ENCODE measurements around the gene TNP1. TPM values are rescaled to one million over a fixed set of nuclear protein-coding genes. Genes with fewer than 3 reads are reported as not detected.

Gene TNP1, protein sequence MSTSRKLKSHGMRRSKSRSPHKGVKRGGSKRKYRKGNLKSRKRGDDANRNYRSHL
- polyA plus RNA-seq (ENCODE audit: insufficient read length in 4 of 4) = not detected

DNA sequence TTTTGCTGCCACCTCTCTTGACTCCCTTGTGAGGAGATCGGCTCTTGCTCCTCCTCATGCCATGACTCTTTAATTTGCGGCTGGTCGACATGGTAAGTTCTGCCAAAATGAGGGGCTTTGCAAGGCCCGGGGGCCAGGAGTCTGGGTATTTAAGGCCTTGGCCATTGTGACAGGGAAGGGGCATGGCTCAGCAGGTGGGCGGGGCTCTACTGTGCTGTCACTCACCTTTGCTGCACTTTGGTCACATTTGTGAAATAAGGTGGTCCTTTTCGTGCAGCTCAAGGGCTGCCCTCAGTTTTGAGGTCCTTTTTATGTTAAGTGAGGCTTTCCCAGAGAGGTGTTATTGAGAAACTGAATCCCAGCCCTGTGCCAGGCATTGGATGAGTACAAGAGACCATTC, at the start of gene TNP1:
Gene TNP1 (minus strand): TSS at position 121 of the 400 bp plus-strand sequence. CDS start 30 bp downstream, at position 91.
- DNase-seq (ENCODE audit: low read depth in 4 of 4, low spot score in 2 of 4) = no peak

DNA sequence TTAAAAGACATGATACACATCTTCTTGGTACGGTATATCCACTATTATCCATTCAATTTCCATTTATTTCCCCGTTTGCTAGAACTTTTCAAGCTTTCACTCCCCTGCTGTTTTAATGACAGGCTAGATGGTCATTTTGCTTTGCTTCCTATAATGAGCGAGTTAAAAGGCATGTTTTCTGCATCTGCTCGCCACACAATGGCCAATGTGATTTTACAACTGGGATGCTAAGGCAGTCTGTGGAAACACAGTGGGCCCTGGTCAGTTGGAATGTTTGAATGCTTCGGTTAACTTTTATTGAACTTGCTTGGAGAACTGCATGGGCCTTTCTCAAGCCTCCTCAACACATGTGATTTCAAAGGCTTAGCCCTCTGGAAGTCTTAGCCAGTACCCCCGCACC, 48.4 kb upstream of the TNP1 start:
- DNase-seq (ENCODE audit: low read depth in 4 of 4, low spot score in 2 of 4) = no peak

DNA sequence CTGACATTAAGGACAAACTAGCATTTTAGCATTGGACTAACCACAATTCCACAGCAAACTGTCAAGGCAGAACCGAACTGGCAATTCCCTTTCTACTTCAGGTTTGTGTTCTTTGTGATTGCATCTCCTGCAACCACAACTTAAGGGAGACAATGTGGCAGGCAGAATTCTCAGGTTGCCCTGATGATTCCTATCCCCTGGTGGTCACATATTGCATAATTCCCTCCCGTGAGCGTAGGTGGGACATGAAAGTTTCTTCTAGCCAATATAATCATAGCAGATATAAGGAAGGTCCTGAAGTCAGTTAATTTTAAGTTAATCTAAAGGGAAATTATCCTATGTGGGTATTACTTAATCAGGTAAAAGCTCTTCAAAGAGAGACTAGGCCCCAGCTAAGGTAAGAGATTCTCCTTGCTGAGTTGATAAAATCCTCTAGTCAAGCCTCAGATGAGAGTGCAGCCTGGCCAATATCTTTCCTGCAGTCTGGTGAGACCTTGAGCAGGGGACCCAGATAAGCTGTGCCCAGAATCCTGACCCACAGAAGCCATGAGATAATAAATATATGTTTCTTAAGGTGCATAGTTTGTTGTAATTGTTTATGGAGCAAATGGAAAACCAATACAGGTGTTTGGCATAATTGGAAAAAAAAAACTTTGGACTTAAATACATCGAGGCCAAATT, 45.9 kb upstream of the TNP1 start:
- DNase-seq (ENCODE audit: low read depth in 4 of 4, low spot score in 2 of 4) = no peak

DNA sequence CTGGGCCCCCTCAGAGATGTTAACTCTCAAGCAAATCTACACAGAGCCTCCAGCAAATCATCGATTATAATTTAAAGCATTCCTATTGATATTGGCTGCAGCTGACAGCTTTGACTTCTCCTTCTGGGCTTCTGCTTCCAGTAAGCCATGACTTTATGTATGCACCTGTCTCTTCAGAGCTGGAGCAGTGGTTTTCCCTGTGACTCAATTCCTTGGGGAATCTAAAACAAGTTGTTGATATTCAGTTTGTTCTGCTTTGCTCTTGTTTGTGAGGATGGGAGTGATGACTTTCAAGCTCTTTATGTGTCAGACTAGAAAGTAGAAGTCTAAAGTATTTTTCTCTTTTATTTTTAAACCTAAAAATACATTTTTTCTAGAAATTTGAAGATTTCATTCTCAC, 45.1 kb upstream of the TNP1 start:
- no peak for DNase-seq (ENCODE audit: low read depth in 4 of 4, low spot score in 2 of 4)

DNA sequence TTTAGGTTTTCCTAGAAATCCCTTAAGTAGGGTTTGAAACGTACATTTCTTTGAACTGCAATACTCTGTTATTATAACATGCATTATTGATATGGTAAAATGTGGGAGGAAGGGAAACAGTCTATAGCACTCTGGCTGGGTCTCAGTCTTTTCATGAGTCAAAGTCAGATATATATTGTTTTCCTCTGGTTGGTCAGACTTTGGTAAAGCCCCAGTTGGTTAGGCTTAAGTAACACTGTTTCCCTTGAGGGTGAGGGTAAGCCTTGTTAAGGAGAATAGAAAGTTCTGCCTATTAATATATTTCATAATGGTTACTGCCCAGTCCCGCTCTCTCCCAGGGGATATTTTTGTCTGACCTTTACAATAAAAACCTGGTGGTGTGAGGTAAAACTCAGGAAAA, 44.7 kb upstream of the TNP1 start:
- no peak for DNase-seq (ENCODE audit: low read depth in 4 of 4, low spot score in 2 of 4)

DNA sequence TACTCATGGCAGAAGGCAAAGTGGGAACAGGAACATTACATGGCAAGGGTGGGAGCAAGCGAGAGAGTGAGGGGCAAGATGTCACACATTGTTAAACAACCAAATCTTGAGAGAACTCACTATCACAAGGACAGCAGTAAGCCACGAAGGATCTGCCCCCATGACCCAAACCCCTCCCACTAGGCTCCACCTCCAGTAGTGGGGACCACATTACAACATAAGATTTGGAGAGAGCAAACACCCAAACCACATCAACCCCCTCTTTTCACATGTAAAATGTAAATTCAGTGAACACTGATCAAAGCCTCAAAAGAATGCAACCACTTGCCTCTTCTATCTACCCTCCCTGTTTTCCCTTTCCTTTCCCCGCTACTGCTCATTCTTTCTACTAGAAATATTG, 43.6 kb upstream of the TNP1 start:
- DNase-seq (ENCODE audit: low read depth in 4 of 4, low spot score in 2 of 4) = no peak

DNA sequence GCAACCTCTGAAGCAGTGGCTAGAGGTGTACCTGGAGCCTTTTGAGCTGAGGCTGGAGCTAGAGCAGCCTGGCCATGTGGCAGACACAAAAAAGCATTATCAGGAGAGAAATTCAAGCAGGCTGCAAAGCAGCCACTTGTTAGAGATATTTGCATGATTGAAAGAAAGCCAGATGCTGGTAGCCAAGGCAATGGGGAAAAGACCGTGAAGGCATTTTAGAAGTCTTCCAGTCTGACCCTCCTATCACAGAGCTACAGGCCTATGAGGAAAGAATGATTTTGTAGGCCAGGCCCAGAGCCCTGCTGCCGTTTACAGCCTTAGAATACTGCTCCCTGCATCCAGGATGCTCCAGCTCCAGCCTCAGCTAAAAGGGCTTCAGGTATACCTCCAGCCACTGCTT, 41.4 kb upstream of the TNP1 start:
- DNase-seq (ENCODE audit: low read depth in 4 of 4, low spot score in 2 of 4) = no peak

DNA sequence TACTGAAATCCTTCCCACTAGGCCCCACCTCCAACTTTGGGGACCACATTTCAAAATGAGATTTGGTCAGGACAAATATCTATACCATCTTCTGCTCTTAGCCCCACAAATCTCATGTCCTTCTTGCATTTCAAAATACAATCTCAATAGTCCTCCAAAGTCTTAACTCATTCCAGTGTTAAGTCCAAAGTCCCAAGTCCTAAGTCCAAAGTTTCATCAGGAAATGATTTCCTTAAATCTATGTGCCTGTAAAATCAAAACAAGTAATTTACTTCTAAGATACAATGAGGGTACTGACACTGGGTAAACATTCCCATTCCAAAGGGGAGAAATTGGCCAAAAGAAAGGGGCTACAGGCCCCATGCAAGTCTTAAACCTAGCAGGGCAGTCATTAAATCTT, 40.5 kb upstream of the TNP1 start:
- DNase-seq (ENCODE audit: low read depth in 4 of 4, low spot score in 2 of 4) = no peak

DNA sequence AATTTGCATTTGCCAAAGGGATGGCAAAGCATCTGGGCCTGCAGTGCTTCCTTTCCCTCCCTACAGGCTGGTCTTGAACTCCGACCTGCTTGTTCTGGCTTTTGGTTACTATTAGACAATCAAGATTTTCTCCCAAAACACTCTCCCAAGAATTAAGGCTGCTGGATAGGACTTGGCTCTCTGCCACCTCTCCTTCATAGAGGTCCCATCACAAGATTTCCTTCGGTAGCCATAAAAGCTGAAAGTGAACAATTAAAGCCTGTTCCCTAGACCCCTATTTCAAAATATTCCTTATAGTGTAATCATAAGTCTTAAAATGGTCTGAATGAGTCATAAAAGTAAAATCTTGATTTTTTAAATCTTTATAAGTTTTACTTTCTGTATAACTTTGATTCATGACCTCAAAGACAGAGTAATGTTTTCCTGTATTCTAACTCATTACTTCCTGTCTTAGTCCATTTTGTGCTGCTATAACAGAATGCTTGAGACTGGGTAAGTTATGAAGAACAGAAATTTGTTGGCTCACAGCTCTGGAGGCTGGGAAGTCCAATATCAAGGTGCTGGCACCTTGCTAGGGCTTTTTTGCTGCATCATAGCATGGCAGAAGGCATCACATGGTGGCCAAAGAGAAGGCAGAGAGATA, 37.8 kb upstream of the TNP1 start:
- no peak for DNase-seq (ENCODE audit: low read depth in 4 of 4, low spot score in 2 of 4)

DNA sequence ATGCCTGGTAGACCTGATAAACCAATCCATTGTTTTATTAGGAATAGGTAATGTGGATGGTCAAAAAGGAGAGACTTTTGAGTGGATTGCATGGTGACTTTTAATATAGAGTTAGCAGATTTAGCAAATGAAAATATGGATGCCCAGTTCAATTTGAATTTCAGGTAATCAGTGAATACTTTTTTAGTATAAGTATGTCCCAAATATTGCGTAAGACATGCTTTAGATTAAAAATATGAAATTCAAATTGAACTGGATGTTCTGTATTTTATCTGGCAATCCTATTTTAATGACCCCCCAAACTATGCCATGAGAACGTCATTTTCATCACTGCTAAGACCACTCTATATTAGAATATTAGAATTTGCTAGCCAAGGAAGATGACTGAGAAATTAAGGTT, 30.3 kb upstream of the TNP1 start:
- DNase-seq (ENCODE audit: low read depth in 4 of 4, low spot score in 2 of 4) = no peak

DNA sequence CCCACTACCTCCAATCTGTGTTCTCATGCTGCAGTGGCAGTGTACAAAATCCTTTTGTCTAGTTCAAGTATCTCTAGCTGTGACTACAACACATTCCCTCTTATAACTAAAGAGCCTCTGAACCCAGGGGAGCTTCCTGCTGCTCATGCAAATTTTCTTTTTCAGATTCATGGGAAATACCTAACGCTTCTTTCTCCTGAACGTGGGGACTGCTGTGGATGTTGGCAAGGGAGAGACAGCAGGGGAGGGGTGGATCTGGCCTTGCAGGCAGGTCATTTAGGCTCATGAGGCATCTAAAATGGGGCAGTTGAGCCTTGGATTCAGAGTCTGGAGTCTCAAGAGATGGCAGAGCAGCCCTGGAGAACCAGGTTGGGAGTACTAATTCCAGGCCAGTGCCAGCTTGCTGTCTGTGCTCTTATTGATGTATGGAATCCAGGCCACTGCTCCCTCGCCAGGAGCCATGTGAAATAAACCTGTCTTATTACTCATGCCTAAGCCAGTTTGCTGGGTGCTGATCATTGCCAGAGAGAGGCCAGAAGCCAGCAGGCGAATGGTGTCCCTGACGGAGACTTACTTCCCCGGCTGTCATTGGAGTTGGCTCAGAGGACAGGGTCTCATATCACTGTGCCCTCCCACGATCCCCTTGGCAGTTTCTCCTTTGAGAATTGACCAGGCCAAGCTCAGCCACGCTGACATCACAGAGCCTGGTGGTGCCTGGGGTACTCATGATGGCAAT, 29.2 kb upstream of the TNP1 start:
- no peak for DNase-seq (ENCODE audit: low read depth in 4 of 4, low spot score in 2 of 4)

DNA sequence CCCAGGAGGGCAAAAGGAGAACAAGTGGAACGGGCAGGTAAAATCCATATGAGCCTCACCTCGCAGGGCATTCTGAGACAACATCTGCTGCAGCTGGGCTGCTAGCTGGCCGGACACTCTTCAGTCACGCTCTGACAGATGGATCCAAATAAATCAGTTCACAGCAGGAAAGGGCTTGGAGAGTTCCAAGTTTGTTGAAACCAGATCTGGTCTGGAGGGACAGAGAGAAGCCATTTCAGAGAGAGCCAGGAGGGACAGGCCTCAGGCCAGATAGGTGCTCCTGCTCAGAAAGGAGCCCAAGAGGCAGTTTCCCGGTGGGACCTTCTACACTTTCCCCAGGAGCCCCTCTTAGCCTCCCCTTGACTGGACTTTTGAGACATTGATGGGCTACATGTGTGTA, 28.2 kb upstream of the TNP1 start:
- DNase-seq (ENCODE audit: low read depth in 4 of 4, low spot score in 2 of 4) = no peak

DNA sequence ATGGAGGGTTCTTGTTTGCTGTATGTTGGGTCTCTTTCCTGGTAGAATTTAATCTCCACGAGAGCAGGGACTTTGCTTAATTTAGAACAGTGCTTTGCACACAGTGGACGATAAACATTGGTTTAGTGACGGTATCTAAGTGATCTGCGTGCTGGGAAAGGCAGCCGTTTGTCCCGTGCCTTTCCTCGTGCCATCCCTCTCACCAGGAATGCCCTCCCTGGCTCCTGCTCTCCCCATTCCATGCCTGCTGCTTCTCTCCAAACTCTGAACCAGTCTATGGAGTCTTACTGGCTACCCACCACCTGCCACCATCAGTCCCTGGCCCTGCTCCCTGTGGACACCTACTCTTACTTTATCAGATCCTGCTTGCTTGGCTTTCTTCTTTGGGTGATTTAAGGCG, 27.3 kb upstream of the TNP1 start:
- no peak for DNase-seq (ENCODE audit: low read depth in 4 of 4, low spot score in 2 of 4)

DNA sequence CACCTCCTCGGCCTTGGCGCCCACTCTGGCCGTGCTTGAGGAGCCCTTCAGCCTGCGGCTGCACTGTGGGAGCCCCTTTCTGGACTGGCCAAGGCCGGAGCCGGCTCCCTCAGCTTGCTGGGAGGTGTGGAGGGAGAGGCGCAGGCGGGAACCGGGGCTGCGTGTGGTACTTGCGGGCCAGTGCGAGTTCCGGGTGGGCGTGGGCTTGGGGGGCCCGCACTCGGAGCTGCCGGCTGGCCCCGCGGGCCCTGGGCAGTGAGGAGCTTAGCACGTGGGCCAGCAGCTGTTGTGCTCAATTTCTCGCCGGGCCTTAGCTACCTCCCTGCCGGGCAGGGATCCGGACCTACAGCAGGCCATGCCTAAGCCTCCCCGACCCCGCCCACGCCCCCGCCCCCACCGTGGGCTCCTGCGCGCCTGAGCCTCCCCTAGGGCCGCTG, 25.3 kb upstream of the TNP1 start:
- DNase-seq (ENCODE audit: low read depth in 4 of 4, low spot score in 2 of 4) = no peak

DNA sequence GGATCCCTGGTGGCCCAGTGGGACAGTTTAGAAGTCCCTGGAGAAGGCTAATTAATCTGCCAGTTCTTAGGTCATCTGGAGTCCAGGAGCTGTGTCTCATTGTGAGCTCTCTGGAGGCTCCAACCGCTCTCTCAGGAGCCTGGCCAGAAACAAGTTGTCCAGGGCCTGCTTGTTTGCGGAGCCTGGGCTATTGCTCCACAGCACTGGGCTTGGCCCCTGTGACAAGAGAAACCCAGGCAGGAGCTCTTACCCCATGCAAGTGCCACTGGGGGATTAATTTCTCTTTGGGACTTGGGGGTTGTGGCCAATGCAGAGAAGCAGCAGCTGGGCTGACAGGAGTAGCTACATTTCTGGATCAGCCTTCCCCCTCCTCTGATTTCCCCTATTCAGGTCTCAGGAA, 24.5 kb upstream of the TNP1 start:
- no peak for DNase-seq (ENCODE audit: low read depth in 4 of 4, low spot score in 2 of 4)

DNA sequence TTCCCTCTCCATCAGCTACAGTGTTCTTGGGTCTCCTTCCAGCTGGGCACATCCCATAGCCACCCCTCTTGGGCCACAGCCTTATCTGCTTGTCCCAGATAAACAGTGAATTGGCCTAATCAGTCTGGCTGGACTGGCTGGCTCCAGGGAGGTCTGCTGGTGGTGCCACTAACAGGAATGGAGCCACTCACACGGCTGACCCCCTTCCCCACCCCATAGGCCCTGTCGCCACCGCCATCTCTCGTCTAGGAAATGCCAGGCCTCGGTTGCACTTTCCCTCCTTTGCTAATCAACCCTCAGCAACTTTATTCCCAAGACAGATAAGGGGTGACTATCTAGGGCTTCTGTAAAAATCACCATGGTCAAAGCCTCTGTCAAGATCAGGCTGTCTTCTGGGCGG, 23.0 kb upstream of the TNP1 start:
- DNase-seq (ENCODE audit: low read depth in 4 of 4, low spot score in 2 of 4) = no peak

DNA sequence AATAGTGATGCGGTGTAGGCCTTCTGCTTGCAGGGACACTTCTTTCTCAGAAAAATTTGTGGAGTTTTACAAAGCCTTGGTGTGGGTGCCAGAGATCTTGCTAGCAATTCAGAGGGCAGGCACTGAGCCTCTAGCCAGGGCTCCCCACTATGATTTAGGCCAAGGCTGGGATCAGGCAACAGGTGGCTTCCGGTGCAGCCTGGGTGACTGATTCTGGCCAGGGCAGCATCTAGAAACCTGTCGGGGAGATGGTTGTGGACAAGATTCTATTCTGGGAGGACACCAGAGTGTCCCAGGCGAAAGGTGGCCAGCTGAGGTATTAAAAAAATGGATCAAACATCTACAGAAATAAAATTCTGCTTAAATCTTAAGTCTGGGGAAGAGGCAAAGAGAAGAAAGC, 21.5 kb upstream of the TNP1 start:
- DNase-seq (ENCODE audit: low read depth in 4 of 4, low spot score in 2 of 4) = no peak

DNA sequence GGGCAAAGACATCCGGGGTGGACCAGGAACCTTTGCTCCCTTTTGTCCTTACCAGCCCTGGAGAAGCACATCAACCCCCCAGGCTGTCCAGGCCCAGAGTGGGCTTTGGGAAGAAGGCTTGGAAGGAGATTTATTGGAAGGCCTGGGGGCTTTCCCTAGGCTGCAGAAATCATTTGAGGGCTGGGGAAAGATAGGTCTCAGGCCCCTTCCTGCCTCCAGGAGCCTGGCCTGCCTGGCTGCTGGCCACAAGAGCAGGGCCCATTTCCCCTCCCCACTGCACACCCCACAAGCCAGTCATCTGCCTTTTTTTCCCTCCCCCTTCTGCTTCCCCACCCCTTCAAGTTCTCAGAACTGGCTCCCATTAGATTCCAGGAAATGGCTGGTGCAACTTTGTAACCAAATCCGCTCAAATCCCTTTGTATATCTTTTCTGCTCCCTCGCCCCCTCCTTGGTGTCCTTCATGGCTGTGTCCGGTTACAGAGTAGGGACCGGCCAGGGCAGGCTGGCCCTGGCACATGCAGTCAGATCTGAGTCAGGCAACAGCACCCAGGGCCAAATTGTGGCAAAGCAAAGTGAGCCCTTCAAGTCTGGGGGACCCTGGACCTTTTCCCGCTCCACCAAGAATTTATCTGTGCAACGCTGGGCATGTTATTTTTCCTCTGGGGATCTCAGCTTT, 20.8 kb upstream of the TNP1 start:
- peak; percentile 18 to 31 (median 28) for DNase-seq (ENCODE audit: low read depth in 4 of 4, low spot score in 2 of 4)

DNA sequence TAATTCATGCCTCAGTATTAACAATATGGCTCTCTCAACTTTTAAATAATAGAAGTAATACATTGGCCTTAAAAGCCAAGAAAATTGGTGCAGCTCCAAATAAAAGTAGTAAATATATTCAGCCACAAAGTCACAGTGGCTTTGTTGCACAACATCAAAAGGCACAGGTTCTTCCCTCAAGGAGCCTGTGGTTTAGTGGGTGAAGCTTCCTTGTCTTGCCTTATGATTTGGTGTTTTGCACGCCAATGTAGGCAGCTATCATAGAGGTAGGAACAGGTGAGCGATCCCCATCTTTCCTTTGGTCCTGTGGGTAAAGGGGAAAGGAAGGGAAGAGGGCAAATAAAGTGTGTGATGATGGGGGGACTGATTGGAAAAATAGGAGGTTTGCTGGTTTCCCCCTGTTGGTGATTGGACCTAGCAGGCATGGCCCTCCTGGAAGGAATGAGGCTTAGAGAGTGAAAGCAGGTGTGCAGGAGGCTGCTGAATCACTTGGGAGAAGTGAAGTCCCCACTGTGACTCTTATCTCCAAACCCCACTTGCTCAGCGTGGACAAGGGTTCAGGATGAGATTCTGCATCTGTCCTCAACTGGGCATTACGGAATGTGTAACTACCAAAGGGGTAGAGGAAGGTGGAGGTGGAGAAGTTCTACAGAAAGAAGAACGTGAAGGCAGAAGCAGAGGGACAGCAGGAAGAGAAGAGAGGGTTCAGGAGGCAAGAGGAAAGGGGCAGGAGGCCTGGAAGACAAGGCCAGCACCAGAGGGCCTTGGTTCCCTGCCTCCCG, 20.1 kb upstream of the TNP1 start:
- no peak for DNase-seq (ENCODE audit: low read depth in 4 of 4, low spot score in 2 of 4)

DNA sequence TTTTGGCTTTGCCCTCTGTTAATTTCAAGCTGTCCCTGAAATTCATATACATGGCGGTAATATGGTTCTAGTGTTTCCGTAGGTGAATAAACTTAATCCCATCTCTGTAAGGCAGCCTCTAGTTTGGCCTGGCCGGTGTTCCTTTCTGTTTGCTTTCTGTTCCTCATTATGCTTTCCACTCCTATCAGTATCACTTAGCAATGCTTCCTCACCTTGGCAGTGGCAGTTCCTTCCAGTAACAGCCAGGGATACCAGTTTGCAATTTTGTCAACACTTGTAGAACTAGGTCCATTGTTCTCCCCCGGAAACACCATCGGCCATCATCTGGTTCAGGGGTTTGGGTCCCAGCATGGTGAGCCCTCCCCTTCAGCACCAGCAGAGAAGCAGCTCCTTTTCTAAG, 18.2 kb upstream of the TNP1 start:
- DNase-seq (ENCODE audit: low read depth in 4 of 4, low spot score in 2 of 4) = no peak

Data from left renal cortex interstitium (tissue), 4 donors.